HL-60 (cell line): ENCODE data around the gene BMP2K.

Source experiments
- CTCF ChIP-seq: IDR thresholded peaks from one replicate; pipeline ENCODE4 v1.5.1; 2011; ENCODE audit warnings: low read length, control low read depth, inconsistent platforms; ENCODE audit not compliant: insufficient read depth
- POLR2AphosphoS5 ChIP-seq: IDR thresholded peaks from 2 replicates; pipeline ENCODE4 v1.6.1; 2012; ENCODE audit warnings: low read depth

GRCh38 chr4:78864405-78865024 lies 88.4 kb downstream of the BMP2K start:
- no peak for TF ChIP-seq POLR2AphosphoS5
- peak; percentile 53 for TF ChIP-seq CTCF
